ENCODE measurements around the gene COPB1.

COPB1 gene

DNA sequence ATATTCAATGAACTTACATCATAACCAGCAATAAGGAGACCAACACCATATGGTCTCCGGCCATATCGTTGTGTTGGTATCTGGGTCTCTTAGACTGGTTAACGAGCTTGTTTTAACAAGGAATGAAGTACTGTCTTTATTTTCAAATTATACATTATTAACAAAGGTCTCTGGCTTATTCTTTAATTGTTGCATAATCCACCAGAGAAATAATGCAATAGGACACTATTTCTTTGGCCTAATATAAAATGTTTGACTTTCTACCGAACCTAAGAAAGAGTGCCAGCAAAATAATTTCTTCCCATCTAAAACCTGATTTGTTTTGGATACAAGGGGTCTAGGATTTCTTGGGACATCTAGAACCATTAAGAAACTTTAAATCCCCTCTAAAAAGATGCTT is 14.2 kb upstream of the COPB1 start:
- TF ChIP-seq, protein P1, sequence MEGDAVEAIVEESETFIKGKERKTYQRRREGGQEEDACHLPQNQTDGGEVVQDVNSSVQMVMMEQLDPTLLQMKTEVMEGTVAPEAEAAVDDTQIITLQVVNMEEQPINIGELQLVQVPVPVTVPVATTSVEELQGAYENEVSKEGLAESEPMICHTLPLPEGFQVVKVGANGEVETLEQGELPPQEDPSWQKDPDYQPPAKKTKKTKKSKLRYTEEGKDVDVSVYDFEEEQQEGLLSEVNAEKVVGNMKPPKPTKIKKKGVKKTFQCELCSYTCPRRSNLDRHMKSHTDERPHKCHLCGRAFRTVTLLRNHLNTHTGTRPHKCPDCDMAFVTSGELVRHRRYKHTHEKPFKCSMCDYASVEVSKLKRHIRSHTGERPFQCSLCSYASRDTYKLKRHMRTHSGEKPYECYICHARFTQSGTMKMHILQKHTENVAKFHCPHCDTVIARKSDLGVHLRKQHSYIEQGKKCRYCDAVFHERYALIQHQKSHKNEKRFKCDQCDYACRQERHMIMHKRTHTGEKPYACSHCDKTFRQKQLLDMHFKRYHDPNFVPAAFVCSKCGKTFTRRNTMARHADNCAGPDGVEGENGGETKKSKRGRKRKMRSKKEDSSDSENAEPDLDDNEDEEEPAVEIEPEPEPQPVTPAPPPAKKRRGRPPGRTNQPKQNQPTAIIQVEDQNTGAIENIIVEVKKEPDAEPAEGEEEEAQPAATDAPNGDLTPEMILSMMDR (IDR thresholded peaks at IDR 0.05; ENCODE audit: extremely low read depth, missing control alignments): no peak
- no peak for DNase-seq (ENCODE audit: low spot score)

DNA sequence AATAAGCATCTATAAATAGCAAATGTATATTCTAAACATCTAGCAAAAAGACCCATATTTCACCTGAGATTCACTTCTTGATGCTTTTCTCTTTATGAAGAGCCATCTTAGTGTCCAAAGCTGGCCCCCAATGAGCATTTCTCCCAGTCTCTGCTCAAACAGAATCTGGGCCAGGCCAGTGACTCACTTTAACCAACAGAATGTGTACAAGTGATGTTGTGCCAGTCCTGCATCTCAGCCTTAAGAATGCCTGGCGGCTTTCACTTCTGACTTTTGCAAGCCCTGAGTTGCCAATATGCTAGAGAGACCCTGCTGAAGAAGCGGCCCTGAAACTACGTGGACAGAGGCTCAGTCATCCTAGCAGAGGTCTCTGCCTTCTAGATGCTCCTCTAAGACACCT is 6.9 kb upstream of the COPB1 start:
- TF ChIP-seq, protein P1 (IDR thresholded peaks at IDR 0.05; ENCODE audit: extremely low read depth, missing control alignments): no peak
- no peak for DNase-seq (ENCODE audit: low spot score)

DNA sequence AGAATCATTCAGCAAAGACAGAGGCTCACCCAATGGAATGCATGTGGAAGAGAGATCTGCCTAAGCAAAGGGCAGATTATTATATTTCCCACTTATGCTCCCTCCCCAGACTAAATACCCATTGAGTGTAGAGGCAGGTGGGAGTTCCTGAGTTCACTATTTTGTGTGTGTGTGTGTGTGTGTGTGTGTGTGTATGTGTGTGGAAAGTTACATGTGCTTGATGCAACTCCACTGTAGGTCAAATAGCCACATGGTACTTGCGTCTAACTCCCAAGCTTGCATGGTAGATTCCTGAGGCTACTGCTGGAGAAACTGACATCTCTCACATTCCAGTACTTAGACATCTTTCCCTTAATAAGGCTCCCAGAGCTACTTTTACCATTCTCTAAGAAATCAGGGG is 3.4 kb upstream of the COPB1 start:
- no peak for DNase-seq (ENCODE audit: low spot score)
- TF ChIP-seq, protein P1 (IDR thresholded peaks at IDR 0.05; ENCODE audit: extremely low read depth, missing control alignments): no peak

DNA sequence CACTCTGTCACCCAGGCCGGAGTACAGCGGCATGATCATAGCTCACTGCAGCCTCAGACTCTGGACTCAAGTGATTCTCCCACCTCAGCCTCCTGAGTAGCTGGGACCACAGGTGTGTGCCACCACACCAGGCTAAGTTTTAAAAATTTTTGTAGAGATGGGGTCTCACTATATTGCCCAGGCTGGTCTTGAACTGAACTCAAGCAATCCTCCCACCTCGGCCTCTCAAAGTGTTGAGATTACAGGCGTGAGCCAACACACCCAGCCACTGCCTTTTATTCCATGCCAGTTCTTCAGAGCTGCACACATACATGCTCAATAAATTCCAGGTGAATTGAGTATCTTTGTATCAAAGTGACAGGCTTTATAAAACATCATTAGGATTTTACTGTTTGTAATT is 2.4 kb upstream of the COPB1 start:
- TF ChIP-seq, protein P1 (IDR thresholded peaks at IDR 0.05; ENCODE audit: extremely low read depth, missing control alignments): no peak
- no peak for DNase-seq (ENCODE audit: low spot score)

DNA sequence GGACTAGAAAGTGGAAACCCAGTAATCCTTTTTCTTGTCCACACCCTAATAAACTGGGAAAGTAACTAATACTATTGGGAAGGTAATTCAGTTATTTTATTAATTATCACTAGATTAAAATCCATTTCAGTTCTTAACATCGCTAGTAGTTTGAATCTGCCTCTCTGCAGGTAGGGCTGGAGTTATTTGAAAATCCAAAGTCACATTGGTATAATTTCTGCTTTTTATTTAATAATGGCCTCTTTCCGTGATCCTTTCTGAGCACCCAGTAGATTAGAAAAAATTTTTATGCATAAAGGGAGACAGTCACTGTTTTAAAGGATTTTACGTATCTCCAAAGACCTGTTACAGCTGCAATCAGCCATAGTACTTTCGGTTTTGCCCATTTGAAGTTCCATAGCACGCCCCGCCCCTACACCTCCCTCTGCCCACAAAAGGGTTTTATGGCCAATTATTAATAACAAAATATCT is 605 bp upstream of the COPB1 start:
- DNase-seq (ENCODE audit: low spot score): peak; percentile 52
- TF ChIP-seq, protein P1 (IDR thresholded peaks at IDR 0.05; ENCODE audit: extremely low read depth, missing control alignments): no peak

DNA sequence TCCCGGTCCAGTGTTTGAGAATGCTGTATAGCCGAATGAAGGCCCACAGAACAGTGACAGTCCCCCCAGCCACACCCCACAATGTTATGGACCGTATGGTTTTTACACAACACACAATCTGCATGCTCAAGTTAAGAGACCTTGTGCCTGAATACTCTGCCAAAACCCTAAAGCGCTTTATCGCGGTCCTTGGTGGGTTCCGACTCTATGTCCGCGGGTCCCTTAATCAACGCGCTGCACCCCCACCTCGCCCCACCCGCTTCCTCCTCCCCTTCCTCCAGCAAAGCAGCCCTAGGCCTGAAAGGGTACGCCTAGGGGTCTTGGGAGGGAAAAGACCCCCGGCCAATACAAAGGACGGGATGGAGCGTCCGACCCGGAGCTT is 442 bp downstream of the COPB1 start:
- TF ChIP-seq, protein P1 (IDR thresholded peaks at IDR 0.05; ENCODE audit: extremely low read depth, missing control alignments): no peak
- DNase-seq (ENCODE audit: low spot score): no peak

DNA sequence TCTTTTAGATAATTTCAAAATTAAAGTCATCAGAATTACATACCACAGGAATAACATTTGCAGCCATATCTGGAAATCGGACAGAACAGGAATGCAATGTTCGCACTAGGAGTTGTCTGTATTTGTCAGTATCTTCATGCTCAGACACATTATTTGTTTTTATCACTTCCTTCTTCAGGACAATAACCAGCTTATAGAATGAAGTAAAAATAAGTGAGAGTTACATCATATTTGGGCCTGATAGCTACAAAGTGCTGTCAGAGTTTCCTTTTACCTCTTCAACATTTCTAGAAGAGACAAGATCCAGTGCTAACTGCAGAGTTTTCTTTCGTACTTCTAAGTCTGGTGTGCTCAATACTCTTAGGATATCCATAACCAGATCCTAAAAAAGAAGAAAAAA is 18.9 kb downstream of the COPB1 start:
- DNase-seq (ENCODE audit: low spot score): no peak
- TF ChIP-seq, protein P1 (IDR thresholded peaks at IDR 0.05; ENCODE audit: extremely low read depth, missing control alignments): no peak
